Measurements from ENCODE around the gene FBXO4.

FBXO4 gene, protein sequence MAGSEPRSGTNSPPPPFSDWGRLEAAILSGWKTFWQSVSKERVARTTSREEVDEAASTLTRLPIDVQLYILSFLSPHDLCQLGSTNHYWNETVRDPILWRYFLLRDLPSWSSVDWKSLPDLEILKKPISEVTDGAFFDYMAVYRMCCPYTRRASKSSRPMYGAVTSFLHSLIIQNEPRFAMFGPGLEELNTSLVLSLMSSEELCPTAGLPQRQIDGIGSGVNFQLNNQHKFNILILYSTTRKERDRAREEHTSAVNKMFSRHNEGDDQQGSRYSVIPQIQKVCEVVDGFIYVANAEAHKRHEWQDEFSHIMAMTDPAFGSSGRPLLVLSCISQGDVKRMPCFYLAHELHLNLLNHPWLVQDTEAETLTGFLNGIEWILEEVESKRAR

DNA sequence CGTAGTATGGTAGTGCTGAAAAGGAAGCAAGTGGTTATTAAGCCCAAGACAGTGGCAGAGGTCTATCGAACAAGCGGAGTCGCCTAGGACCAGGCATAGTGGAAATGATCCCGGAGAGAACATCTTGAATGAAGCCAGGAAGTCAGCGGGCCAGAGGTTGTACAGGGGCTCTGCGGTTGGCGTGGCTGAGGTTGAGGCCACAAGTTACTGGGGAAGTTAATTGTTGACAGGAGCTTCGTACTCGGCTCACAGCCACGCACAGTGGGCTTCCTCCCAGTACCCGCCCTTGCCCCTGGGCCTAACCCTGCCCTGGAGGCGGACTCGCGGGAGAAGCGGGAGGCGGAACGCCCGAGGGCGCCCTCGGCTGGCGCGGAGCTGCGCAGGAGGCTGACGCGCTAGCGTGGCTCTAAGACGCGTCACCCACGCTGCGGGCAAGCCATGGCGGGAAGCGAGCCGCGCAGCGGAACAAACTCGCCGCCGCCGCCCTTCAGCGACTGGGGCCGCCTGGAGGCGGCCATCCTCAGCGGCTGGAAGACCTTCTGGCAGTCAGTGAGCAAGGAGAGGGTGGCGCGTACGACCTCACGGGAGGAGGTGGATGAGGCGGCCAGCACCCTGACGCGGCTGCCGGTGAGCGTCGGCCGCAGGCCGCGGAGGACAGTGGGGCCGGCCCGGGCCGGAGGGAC, at the start of gene FBXO4:
FBXO4 (plus strand) TSS at position 410 of the 683 bp plus-strand sequence; CDS start at position 439, 29 bp downstream.
- in situ Hi-C loops (cut with MboI; ENCODE audit: low sequenced_read_pairs): no loop called here

DNA sequence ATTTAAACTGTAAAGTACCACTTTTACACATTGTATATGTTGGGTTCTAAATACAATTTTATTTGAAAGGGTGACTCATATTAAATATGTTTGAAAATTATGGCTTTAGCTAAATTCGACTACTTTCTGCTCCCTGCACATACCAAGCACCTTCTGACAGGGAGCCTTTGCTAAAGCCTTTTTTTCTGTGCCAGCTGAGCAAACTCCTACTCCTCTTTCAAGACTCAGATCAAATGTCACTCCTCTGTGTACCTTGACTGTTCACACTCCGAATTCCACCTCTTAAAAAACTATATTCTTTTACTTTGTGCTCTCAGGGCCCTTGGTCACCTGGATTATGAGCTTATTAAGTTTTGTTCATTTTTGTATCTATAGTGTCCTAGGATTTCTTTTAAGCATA, 48.4 kb upstream of the FBXO4 start:
- in situ Hi-C loops (cut with MboI; ENCODE audit: low sequenced_read_pairs): no loop called here

- in situ Hi-C loops (cut with MboI; ENCODE audit: low sequenced_read_pairs): no loop called here
Observed at GRCh38 chr5:41877408-41877807, 47.7 kb upstream of the FBXO4 start.

GRCh38 chr5:41878173-41878572, 46.9 kb upstream of the FBXO4 start:
- in situ Hi-C loops (cut with MboI; ENCODE audit: low sequenced_read_pairs): no loop called here

GRCh38 chr5:41878643-41879478, 46.2 kb upstream of the FBXO4 start:
- in situ Hi-C loops (cut with MboI; ENCODE audit: low sequenced_read_pairs): no loop called here

- in situ Hi-C loops (cut with MboI; ENCODE audit: low sequenced_read_pairs): no loop called here
Observed at GRCh38 chr5:41882765-41883164, 42.3 kb upstream of the FBXO4 start.

GRCh38 chr5:41883243-41883642, 41.8 kb upstream of the FBXO4 start:
- in situ Hi-C loops (cut with MboI; ENCODE audit: low sequenced_read_pairs): no loop called here

GRCh38 chr5:41883936-41884335, 41.1 kb upstream of the FBXO4 start:
- in situ Hi-C loops (cut with MboI; ENCODE audit: low sequenced_read_pairs): no loop called here

DNA sequence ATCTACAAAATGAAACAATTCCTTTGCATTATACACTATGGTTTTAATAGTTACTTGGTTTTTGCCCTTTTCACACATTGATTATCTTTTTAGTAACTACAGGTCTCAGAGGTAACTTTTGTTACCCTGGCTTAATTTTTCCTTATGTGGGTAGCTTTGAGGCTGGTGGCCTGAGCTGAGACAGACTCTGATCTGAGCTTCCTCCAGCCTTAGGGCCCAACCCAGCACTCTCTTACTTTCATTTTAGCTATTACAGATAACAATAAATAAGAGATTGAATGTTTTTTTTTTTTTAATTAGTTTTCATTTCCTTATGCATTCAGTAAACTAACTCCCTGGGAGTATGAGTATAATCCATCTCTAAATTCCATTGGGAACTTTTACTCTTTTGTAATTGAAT, 39.8 kb upstream of the FBXO4 start:
- in situ Hi-C loops (cut with MboI; ENCODE audit: low sequenced_read_pairs): no loop called here

DNA sequence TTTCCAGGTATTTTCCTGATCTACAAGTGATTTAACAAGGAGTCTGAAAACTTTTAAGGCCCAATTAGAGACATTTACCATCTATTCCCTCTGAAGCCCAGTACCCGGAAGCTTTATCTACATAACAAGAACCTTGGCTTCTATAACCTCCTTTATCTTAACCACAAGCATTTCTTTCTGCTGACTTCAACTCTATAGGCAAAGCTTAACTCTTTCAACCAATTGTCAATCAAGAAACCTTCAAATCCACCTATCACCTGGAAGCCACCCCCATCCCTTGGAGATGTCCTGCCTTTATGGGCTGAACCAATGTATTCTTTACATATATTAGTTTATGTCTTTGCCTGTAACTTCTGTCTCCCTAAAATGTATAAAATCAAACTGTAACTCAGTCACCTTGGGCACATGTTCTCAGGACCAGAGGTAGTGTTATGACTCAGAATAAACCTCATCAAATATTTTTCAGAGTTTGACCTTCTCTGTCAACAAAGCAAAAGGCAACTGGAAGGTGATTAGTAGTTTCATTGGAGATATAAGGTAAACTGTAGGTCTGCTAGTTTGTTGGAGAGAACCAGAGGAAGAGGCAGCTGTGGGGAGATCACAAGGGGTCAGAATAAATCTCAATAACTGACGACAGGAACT, 33.9 kb upstream of the FBXO4 start:
- in situ Hi-C loops (cut with MboI; ENCODE audit: low sequenced_read_pairs): no loop called here

- in situ Hi-C loops (cut with MboI; ENCODE audit: low sequenced_read_pairs): no loop called here
Observed at GRCh38 chr5:41892031-41892430, 33.0 kb upstream of the FBXO4 start.

DNA sequence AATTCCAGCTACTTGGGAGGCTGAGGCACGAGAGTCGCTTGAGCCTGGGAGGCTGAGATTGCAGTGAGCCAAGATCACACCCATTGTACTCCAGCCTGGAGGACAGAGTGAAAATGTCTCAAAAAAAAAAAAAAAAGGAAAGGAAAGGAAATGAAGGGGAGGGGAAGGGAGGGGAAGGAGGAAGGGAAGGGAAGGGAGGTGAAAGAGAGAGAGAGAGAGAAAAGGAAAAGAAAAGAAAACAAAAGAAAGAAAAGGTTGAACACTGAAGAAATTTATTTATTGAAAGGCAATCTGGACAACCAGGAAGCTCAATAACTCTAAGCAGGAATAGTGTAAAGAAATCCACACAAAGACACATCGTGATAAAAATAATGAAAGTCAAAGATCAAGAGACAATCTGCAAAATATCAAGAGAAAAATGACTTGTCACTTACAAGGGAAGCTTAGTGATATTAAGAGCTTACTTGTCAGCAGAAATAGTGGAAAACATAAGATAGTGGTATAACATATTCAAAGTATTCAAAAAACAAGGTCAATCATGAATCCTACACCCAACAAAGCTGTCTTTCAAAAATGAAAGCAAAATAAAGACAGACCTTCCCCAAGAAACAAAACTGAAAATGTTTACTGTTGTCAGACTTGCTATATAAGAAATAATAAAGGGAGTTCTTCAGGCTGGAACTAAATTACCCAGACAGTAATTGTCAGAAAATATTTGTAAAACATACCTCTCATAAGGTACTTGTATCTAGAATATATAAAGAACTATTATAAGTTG, 31.8 kb upstream of the FBXO4 start:
- in situ Hi-C loops (cut with MboI; ENCODE audit: low sequenced_read_pairs): no loop called here

GRCh38 chr5:41896230-41896629, 28.9 kb upstream of the FBXO4 start:
- in situ Hi-C loops (cut with MboI; ENCODE audit: low sequenced_read_pairs): no loop called here

- in situ Hi-C loops (cut with MboI; ENCODE audit: low sequenced_read_pairs): no loop called here
Observed at GRCh38 chr5:41903382-41903891, 21.6 kb upstream of the FBXO4 start.

DNA sequence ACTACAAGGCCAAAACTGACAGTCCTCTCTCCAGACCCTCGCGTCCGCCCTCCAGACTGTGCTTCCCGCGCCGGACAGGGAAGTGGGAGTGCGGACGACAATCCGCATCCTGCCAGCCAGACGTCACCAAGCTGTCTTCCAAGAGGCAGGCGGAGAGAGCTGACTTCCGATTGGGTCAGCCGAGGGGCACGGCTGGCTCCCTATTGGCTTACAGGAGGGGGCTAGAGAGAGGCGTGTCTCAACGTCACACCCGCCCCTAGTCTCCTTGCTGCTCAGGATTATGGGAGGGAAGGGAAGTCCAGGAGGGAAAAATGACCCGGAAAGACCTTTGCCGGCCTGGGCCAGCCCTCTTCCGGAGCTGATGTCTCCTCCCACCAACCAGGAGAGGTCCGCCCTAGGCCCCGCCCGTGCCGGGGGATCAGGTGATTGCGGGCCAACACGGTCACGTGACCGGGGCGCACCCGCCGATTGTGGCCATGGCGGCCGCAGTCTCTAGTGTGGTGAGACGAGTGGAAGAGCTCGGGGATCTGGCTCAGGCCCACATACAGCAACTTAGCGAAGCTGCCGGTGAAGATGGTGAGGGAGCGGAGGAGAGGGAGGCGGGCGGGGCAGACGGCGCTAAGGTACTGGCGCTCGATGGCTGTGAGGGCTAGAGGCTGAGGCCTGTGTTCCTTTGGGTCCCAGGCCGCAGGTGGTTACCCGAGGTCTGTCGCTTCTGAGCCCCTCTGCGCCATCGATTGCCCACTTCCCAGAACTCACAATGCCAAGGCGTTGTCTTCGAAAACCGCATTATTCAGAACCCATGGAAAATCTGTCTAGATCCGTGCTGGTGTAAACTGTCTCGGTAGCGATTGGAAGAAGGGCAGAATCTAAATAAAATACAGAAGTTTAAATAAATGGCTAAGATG, 20.9 kb upstream of the FBXO4 start, which contains the start of gene RIMOC1:
RIMOC1 (plus strand) TSS at position 453 of the 908 bp plus-strand sequence; CDS start at position 477, 24 bp downstream.
- in situ Hi-C loops (cut with MboI; ENCODE audit: low sequenced_read_pairs): no loop called here

DNA sequence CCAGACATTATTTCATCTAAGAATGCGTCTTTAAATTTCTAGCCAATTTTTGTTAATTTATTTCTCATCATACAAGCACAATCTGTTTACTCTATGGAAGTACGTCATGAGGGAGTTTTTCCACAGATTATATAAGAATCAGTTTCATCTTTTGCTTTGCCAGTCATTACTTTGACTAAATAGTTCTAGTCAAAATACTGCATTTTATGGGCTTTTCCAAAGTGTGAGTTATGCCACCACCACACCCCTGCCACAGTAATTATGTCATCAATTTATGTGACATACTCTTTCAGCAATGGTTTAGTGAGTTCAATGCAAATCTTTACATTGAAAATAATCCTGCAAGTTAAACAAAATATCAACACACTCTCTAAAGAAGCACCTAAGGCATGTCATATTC, 18.9 kb upstream of the FBXO4 start:
- in situ Hi-C loops (cut with MboI; ENCODE audit: low sequenced_read_pairs): no loop called here

DNA sequence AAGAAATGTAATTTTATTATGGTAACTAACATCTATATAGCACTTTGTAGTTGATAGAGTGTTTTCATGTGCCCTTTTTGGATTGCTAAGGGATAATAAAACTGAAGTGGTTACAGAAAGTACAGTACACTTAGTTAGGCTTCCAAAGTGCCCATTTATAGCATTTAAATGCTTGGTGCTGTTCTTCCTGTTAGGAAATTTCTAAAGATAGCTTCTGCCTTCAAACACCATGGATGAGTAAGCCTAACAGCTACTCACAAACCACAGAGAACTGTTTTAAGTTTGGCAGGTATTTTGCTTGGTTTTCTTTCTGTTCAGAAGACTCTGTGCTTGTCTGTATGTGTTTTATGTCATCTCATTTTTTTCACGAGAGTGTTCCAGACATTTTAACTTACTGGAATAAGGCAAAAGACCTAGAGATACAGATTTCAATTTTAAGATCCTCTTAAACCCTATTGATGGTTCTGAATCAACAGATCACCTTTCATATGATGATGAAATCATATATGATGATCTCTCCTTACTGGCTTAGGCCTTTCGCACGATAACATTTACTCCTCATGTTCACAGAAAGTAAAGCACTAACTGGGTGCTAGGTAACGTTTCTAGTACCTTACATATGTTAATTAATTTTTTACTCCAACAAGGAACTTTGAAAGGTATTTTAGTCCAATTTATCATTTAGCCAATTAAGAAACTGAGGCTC, 16.6 kb upstream of the FBXO4 start:
- in situ Hi-C loops (cut with MboI; ENCODE audit: low sequenced_read_pairs): no loop called here

DNA sequence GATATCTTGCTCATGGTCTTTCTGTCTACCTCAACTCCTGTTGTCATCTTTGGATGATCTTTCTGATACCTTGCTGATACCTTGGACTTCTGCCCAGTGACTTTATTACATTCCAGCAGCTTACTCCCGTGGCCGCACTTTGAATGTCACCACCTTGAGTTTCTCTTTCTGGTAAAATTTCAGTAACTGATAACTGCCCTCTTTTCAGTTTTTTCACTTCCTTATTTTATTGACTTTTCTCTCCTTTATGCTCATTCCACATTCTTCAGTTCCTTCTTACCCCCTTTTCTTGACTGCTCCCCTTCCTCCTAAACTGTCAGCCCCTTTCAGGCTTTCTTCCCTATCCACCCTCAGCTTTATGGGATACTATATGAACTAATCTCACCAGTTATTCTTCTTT, 7.0 kb upstream of the FBXO4 start:
- in situ Hi-C loops (cut with MboI; ENCODE audit: low sequenced_read_pairs): no loop called here

Data from hTERT RPE-1 (cell line).